ENCODE data around the gene C17orf114.

The C17orf114 gene

GRCh38 chr17:4802228-4802627 is at the start of gene C17orf114:
Gene C17orf114 (minus strand): TSS chr17:4802328.
- in situ Hi-C loops (cut with HindIII; ENCODE audit: low sequenced_read_pairs), result no loop called here
- no peak for DNase-seq (ENCODE audit: low read depth)
- TF ChIP-seq CTCF (IDR thresholded peaks at IDR 0.05; ENCODE audit: low read depth, low read length, missing control alignments), result no peak
- no peak within 1 kb of the TSS for H3K4me3 ChIP-seq (ENCODE audit: low read depth, low read length)

GRCh38 chr17:4851084-4851483 is 49.0 kb upstream of the C17orf114 start:
- no peak for DNase-seq (ENCODE audit: low read depth)
- H3K4me3 ChIP-seq (ENCODE audit: low read depth, low read length), result no peak overlapping the region
- TF ChIP-seq CTCF (IDR thresholded peaks at IDR 0.05; ENCODE audit: low read depth, low read length, missing control alignments), result no peak
- in situ Hi-C loops (cut with HindIII; ENCODE audit: low sequenced_read_pairs), result loop anchor here (5.0 kb wide), 1 partner anchor 124 kb away; no protein-coding TSS in a partner anchor

- no peak for TF ChIP-seq CTCF (IDR thresholded peaks at IDR 0.05; ENCODE audit: low read depth, low read length, missing control alignments)
- in situ Hi-C loops (cut with HindIII; ENCODE audit: low sequenced_read_pairs), result loop anchor here (5.0 kb wide), 1 partner anchor 123 kb away; no protein-coding TSS in a partner anchor
- no peak overlapping the region for H3K4me3 ChIP-seq (ENCODE audit: low read depth, low read length)
- DNase-seq (ENCODE audit: low read depth), result no peak
Measured at GRCh38 chr17:4850246-4850645, 48.1 kb upstream of the C17orf114 start.

- DNase-seq (ENCODE audit: low read depth), result no peak
- no peak overlapping the region for H3K4me3 ChIP-seq (ENCODE audit: low read depth, low read length)
- no peak for TF ChIP-seq CTCF (IDR thresholded peaks at IDR 0.05; ENCODE audit: low read depth, low read length, missing control alignments)
- in situ Hi-C loops (cut with HindIII; ENCODE audit: low sequenced_read_pairs), result no loop called here
Measured at GRCh38 chr17:4849011-4849536, 46.9 kb upstream of the C17orf114 start.

- in situ Hi-C loops (cut with HindIII; ENCODE audit: low sequenced_read_pairs), result no loop called here
- no peak for DNase-seq (ENCODE audit: low read depth)
- TF ChIP-seq CTCF (IDR thresholded peaks at IDR 0.05; ENCODE audit: low read depth, low read length, missing control alignments), result no peak
- no peak overlapping the region for H3K4me3 ChIP-seq (ENCODE audit: low read depth, low read length)
Measured at GRCh38 chr17:4846635-4847390, 44.7 kb upstream of the C17orf114 start.

- in situ Hi-C loops (cut with HindIII; ENCODE audit: low sequenced_read_pairs), result no loop called here
- no peak for TF ChIP-seq CTCF (IDR thresholded peaks at IDR 0.05; ENCODE audit: low read depth, low read length, missing control alignments)
- no peak overlapping the region for H3K4me3 ChIP-seq (ENCODE audit: low read depth, low read length)
- no peak for DNase-seq (ENCODE audit: low read depth)
Measured at GRCh38 chr17:4845118-4845517, 43.0 kb upstream of the C17orf114 start.
